Body of pancreas (tissue), 4 donors: Measurements from ENCODE around the gene CIAO2B. TPM values are rescaled to one million over a fixed set of nuclear protein-coding genes. Genes with fewer than 3 reads are reported as not detected.

Experiments
- ATAC-seq: fragments of 150-250 bp; one replicate; pipeline ENCODE4 v1.9.1; 2016
- DNase-seq, 4 donors: peaks; one replicate each; pipeline ENCODE4 v3.0.0-alpha.2; 2019
- H3K27ac ChIP-seq, 4 donors: fragments of 200-600 bp; sonication (generic); 1 replicate in 3 of 4; 2 replicates in 1 of 4; pipeline versions ENCODE4 v1.5.1 to v1.6.1; 2016 to 2019; ENCODE audit warnings: mild to moderate bottlenecking in 1 of 4, mixed read lengths in 1 of 4, moderate library complexity in 1 of 4
- H3K27me3 ChIP-seq, 2 donors: fragments of 200-600 bp; sonication (generic); one replicate each; pipeline ENCODE4 v1.6.0; 2016; ENCODE audit warnings: mild to moderate bottlenecking in 1 of 2
- H3K36me3 ChIP-seq, 2 donors: fragments of 200-600 bp; sonication (generic); replicated peaks in 1 of 2; 2 replicates each; pipeline ENCODE4 v1.5.1; 2016; ENCODE audit warnings: low read depth in 2 of 2; ENCODE audit not compliant: insufficient read depth in 1 of 2
- H3K4me1 ChIP-seq: fragments of 200-600 bp; sonication (generic); one replicate; pipeline ENCODE4 v1.6.0; 2016
- H3K4me3 ChIP-seq, 2 donors: fragments of 200-600 bp; sonication (generic); 1 replicate in 1 of 2; 2 replicates in 1 of 2; pipeline ENCODE4 v1.5.1; 2016 to 2019
- H3K9me3 ChIP-seq, 3 donors: fragments of 200-600 bp; sonication (generic); 1 replicate in 2 of 3; 2 replicates in 1 of 3; pipeline ENCODE4 v1.5.1; 2016
- CTCF ChIP-seq, 7 experiments: fragments of 450-650 bp in 4 of 7; fragments of 200-600 bp in 3 of 7; sonication (generic) in 3 of 7; IDR thresholded peaks; one replicate each; pipeline ENCODE4 v1.5.1; 2016 to 2019; ENCODE audit warnings: antibody characterized with exemption in 7 of 7
- POLR2A ChIP-seq, 3 donors: fragments of 450-650 bp; IDR thresholded peaks; one replicate each; pipeline ENCODE4 v1.6.1; 2016; ENCODE audit warnings: antibody characterized with exemption in 3 of 3, mild to moderate bottlenecking in 2 of 3
- whole genome bisulfite sequencing, 2 donors: methylation state at CpG; one replicate each; pipeline ENCODE4 v1.1.5; 2017; 5-methylcytosine and 5-hydroxymethylcytosine counted together
- intact Hi-C: fragments of 100-400 bp; cut with DNase I; formaldehyde crosslinking; loops from one replicate; pipeline ENCODE4 v1.15.1; 2023
- total RNA-seq, 2 donors: library from RNA; depleted of rRNA; stranded (reverse); fragments of >200 nt; gene quantifications; one replicate each; pipeline ENCODE4 v1.1.0, GENCODE V29; 2016

CIAO2B gene
- total RNA-seq, result 10 to 100 TPM in 1 of 2 donors, 1 to 10 TPM in 1; 7.6 to 15.3 TPM

GRCh38 chr16:66934138-66934838 is at the start of gene CIAO2B:
TSS of gene CIAO2B (minus strand) at chr16:66934402. CDS start at chr16:66934364, 38 bp downstream.
- 0 to 1% methylated on average over 17 to 76 of the region's 76 CpGs for WGBS, 2 donors
- ATAC-seq, result peak; percentile 89
- TF ChIP-seq CTCF (IDR thresholded peaks at IDR 0.05) (no peak), POLR2A (IDR thresholded peaks at IDR 0.05) (peak; percentile 55 to 89 (median 84))
- peak; percentile 87 to 89 (median 88) for DNase-seq
- H3K27me3 ChIP-seq, result no peaks in the 10 kb centered on the region
- intact Hi-C loops, result no loop called here
- peaks cover 45% of the 10 kb centered on the region for H3K4me1 ChIP-seq
- H3K4me3 ChIP-seq, result peak within 1 kb of the TSS; percentile 81 to 100
- H3K36me3 ChIP-seq, result no peaks in the 10 kb centered on the region
- H3K9me3 ChIP-seq, result no peaks in the 10 kb centered on the region
- peak within 1 kb of the TSS; percentile 91 to 92 (median 92) for H3K27ac ChIP-seq

GRCh38 chr16:66983033-66983432 is 48.8 kb upstream of the CIAO2B start:
- DNase-seq (no peak), ATAC-seq (no peak)

GRCh38 chr16:66979011-66979717 is 45.0 kb upstream of the CIAO2B start:
- no peak for TF ChIP-seq POLR2A (IDR thresholded peaks at IDR 0.05)
- TF ChIP-seq CTCF (IDR thresholded peaks at IDR 0.05), result no peak
- no peaks in the 10 kb centered on the region for H3K4me1 ChIP-seq
- peak in 1 of 4 donors; percentile 36 for DNase-seq
- H3K4me3 ChIP-seq, result no peak overlapping the region
- no peaks in the 10 kb centered on the region for H3K27me3 ChIP-seq
- intact Hi-C loops, result loop anchor here (5.0 to 10.0 kb wide), 2 partner anchors 173 to 206 kb away; partner anchors contain the start of genes B3GNT9 and MATCAP1
- 47 to 54% methylated on average over 7 to 16 of the region's 16 CpGs for WGBS, 2 donors
- no peak for ATAC-seq
- H3K9me3 ChIP-seq, result no peaks in the 10 kb centered on the region
- H3K27ac ChIP-seq, result no peak overlapping the region
- no peaks in the 10 kb centered on the region for H3K36me3 ChIP-seq

More at GRCh38 chr16:66983033-66983432, 48.8 kb upstream of the CIAO2B start:
- no peaks in the 10 kb centered on the region for H3K36me3 ChIP-seq
- TF ChIP-seq CTCF (IDR thresholded peaks at IDR 0.05) (no peak), POLR2A (IDR thresholded peaks at IDR 0.05) (no peak)
- WGBS, 2 donors, result 77 to 85% methylated on average over 9 of the region's 9 CpGs
- intact Hi-C loops, result no loop called here
- H3K27ac ChIP-seq, result no peak overlapping the region
- peaks cover under 1% of the 10 kb centered on the region for H3K4me1 ChIP-seq
- H3K27me3 ChIP-seq, result no peaks in the 10 kb centered on the region
- H3K4me3 ChIP-seq, result no peak overlapping the region
- H3K9me3 ChIP-seq, result no peaks in the 10 kb centered on the region

- Histone ChIP-seq H3K36me3 (no peaks in the 10 kb centered on the region), H3K9me3 (no peaks in the 10 kb centered on the region), H3K4me3 (no peak overlapping the region), H3K27ac (no peak overlapping the region), H3K27me3 (no peaks in the 10 kb centered on the region), H3K4me1 (no peaks in the 10 kb centered on the region)
- ATAC-seq, result peak; percentile 91
- TF ChIP-seq CTCF (IDR thresholded peaks at IDR 0.05) (peak; percentile 89 to 99 (median 96)), POLR2A (IDR thresholded peaks at IDR 0.05) (no peak)
- intact Hi-C loops, result loop anchor here (5.0 to 10.0 kb wide), 2 partner anchors 175 to 207 kb away; partner anchors contain the start of genes B3GNT9 and MATCAP1
- WGBS, 2 donors, result 22 to 25% methylated on average over 15 of the region's 15 CpGs
- peak; percentile 89 to 93 (median 90) for DNase-seq
Measured at GRCh38 chr16:66977341-66978113, 43.3 kb upstream of the CIAO2B start.
